PC-9 (cell line): ENCODE measurements around the gene GAL3ST2. TPM values are rescaled to one million over a fixed set of nuclear protein-coding genes. Genes with fewer than 3 reads are reported as not detected.

Experiments
- BruUV-seq: library from RNA; stranded (reverse); fragments of 400-500 nt; replicated peaks from 2 replicates; lab custom pipeline; 2021; lab: Mats Ljungman, UMichigan
- CTCF ChIA-PET: fragments of 300-600 bp; sonication (Branson Sonifier 250); formaldehyde crosslinking; loops from one replicate; lab custom pipeline; 2022; ENCODE audit warnings: antibody characterized with exemption; lab: Charles Lee
- POLR2A ChIA-PET: fragments of 300-600 bp; sonication (Branson Sonifier 250); formaldehyde crosslinking; loops from one replicate; lab custom pipeline; 2022; ENCODE audit warnings: antibody characterized with exemption; ENCODE audit not compliant: unreplicated experiment; lab: Charles Lee
- DNase-seq, 2 experiments: peaks; one replicate each; pipeline versions ENCODE4 v3.0.0 to v3.0.0-alpha.2; 2015 to 2022; ENCODE audit warnings: mixed read lengths in 1 of 2
- H2AFZ ChIP-seq: fragments of 200-600 bp; sonication (generic); 2 replicates; pipeline ENCODE4 v1.8.1; 2017; ENCODE audit warnings: antibody characterized with exemption
- H3F3A ChIP-seq: fragments of 200-600 bp; sonication (generic); 2 replicates; pipeline ENCODE4 v1.8.1; 2017; ENCODE audit warnings: antibody characterized with exemption, mild to moderate bottlenecking, low read depth; ENCODE audit not compliant: insufficient read depth
- H3K27ac ChIP-seq: fragments of 200-600 bp; sonication (generic); 2 replicates; pipeline ENCODE4 v1.6.1; 2016; ENCODE audit warnings: mixed run types
- H3K27me3 ChIP-seq: fragments of 200-600 bp; sonication (generic); 2 replicates; pipeline ENCODE4 v1.6.1; 2016; ENCODE audit warnings: low read depth, mixed run types; ENCODE audit not compliant: insufficient read depth
- H3K36me3 ChIP-seq: fragments of 200-600 bp; sonication (generic); 2 replicates; pipeline ENCODE4 v1.6.1; 2016; ENCODE audit warnings: low read depth, mixed run types
- H3K4me1 ChIP-seq: fragments of 200-600 bp; sonication (generic); replicated peaks from 2 replicates; pipeline ENCODE4 v1.6.1; 2016; ENCODE audit warnings: mixed run types; ENCODE audit not compliant: insufficient read depth
- H3K4me2 ChIP-seq: fragments of 200-600 bp; sonication (generic); 2 replicates; pipeline ENCODE4 v1.6.1; 2017; ENCODE audit warnings: mixed run types
- H3K4me3 ChIP-seq: fragments of 200-600 bp; sonication (generic); 2 replicates; pipeline ENCODE4 v1.6.1; 2016; ENCODE audit warnings: mixed run types
- H3K79me2 ChIP-seq: fragments of 200-600 bp; sonication (generic); 2 replicates; pipeline ENCODE4 v1.6.1; 2017; ENCODE audit warnings: low read depth, mixed run types
- H3K9me2 ChIP-seq: fragments of 200-600 bp; sonication (generic); 2 replicates; pipeline ENCODE4 v1.8.1; 2017; ENCODE audit warnings: mild to moderate bottlenecking; ENCODE audit not compliant: insufficient read depth
- H3K9me3 ChIP-seq: fragments of 200-600 bp; sonication (generic); 2 replicates; pipeline ENCODE4 v1.8.1; 2016; ENCODE audit warnings: low read depth; ENCODE audit not compliant: insufficient read depth
- H4K20me1 ChIP-seq: fragments of 200-600 bp; sonication (generic); 2 replicates; pipeline ENCODE4 v1.8.1; 2017; ENCODE audit not compliant: insufficient read depth
- EZH2 ChIP-seq: fragments of 200-600 bp; sonication (generic); IDR thresholded peaks from 2 replicates; pipeline ENCODE4 v1.8.0; 2017; ENCODE audit warnings: antibody characterized with exemption, low read depth
- intact Hi-C: fragments of 100-400 bp; cut with micrococcal nuclease; formaldehyde crosslinking; loops from one replicate; pipeline ENCODE4 v1.10.0; 2022; ENCODE audit not compliant: unreplicated experiment
- total RNA-seq: library from RNA; stranded (reverse); gene quantifications from 2 replicates; pipeline ENCODE4 v1.2.3, GENCODE V29; 2021
- TF ChIP-seq, protein P1 (sequence below): fragments of 200-600 bp; sonication (generic); conservative IDR thresholded peaks from 2 replicates; pipeline ENCODE4 v1.6.1; 2017; ENCODE audit warnings: mixed run types, antibody characterized with exemption, mild to moderate bottlenecking, moderate library complexity

GAL3ST2 gene
- total RNA-seq, 1 experiment from 2014 or later: 3.9 TPM

DNA sequence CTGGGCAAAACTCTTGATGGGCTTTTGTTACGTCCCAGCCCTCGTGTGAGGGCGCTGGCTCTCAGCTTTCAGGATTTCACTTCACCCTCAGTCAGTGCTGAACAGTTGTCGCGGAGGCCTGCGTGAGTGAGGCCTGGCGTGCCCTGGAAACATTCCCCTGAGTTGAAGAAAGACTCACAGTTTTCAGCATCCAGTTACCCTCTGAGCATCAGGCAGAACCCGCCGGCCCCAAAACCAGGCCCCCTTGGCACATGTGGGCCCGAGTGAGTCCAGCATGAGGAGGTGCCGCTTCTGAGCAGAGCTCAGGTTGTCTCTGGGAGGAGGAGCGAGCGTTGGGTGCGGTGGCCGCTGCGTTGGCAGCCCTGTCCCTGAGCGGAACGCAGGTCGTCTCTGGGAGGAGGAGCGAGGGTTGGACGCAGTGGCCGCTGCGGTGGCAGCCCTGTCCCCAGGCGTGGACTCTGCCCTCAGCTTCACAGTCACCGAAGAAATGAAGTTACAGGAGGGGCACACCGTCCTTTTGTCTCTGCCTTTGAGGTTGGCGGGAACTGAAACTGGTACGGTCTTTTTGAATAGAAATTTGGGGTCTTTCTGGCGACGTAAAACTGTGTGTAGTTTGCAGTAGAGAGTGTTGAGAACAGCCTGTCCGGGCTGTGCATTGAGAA, 32.2 kb downstream of the GAL3ST2 start, which contains the start of gene NEU4:
TSS of gene NEU4 (plus strand) at position 473 of the 662 bp plus-strand sequence. CDS start 5,292 bp downstream, outside the sequence.
- Histone ChIP-seq H3K36me3 (no peaks in the 10 kb centered on the region), H3K4me3 (no peak within 1 kb of the TSS), H3K79me2 (no peaks in the 10 kb centered on the region), H3F3A (no peaks in the 10 kb centered on the region; the same call in 1 of the 2 replicates), H3K27ac (no peak within 1 kb of the TSS), H2AFZ (no peak within 1 kb of the TSS), H3K4me2 (no peak within 1 kb of the TSS), H4K20me1 (no peaks in the 10 kb centered on the region), H3K4me1 (no peaks in the 10 kb centered on the region), H3K9me3 (no peaks in the 10 kb centered on the region), H3K27me3 (peaks cover 43% of the 10 kb centered on the region), H3K9me2 (no peaks in the 10 kb centered on the region)
- ChIA-PET POLR2A (interaction anchor here (0.8 kb wide), 1 partner anchor 35 kb away, joined by 5 read pairs; no protein-coding TSS in a partner anchor), CTCF (no interaction called here)
- no peak for DNase-seq
- no peak for TF ChIP-seq EZH2
- TF ChIP-seq, protein P1, sequence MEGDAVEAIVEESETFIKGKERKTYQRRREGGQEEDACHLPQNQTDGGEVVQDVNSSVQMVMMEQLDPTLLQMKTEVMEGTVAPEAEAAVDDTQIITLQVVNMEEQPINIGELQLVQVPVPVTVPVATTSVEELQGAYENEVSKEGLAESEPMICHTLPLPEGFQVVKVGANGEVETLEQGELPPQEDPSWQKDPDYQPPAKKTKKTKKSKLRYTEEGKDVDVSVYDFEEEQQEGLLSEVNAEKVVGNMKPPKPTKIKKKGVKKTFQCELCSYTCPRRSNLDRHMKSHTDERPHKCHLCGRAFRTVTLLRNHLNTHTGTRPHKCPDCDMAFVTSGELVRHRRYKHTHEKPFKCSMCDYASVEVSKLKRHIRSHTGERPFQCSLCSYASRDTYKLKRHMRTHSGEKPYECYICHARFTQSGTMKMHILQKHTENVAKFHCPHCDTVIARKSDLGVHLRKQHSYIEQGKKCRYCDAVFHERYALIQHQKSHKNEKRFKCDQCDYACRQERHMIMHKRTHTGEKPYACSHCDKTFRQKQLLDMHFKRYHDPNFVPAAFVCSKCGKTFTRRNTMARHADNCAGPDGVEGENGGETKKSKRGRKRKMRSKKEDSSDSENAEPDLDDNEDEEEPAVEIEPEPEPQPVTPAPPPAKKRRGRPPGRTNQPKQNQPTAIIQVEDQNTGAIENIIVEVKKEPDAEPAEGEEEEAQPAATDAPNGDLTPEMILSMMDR: no peak
- intact Hi-C loops: no loop called here
- BruUV-seq: no TSS peak

DNA sequence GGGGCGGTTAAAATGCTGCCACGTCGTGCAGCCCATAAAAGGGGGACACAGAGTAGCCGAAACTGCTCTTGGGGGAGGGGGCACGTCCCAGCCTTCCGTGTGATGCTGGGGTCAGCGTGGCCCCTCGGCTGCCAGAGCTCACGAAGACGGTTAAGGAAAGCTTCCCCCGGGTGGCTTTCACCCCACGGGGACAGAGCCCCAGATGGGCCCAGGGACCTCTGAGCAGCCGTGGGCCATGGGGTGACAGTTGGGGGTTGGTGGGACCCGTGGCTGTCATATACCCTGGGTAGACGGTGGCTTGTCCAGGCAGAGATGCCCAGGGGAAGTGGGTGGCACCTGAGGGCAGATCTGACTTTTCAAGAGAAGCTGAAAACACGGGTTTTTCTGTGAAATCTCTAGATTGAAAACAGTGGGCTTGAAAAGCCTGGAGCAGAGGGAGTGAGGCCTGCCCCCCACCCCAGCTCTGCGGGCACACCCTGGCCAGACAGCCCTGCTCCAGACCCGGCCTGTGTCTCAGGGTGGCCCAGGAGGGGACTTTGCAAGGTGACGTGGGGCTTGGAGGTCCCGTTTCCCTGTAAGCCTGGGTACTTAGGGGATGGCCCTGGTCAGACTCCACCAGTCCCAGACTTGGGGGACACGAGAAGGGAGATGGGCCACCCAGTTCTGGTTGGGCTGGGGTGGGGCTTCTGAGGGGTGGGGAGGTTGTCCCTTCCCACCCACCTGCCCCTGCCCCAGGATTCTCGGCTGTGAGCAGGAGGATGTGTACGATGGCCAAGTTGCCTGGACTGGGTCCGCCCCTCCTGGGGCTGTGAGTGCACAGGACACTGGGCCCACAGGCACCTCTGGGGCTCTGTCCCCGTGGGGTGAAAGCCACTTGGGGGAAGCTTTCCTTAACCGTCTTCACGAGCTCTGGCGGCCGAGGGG, 33.0 kb downstream of the GAL3ST2 start:
- no peaks in the 10 kb centered on the region for H4K20me1 ChIP-seq
- no peaks in the 10 kb centered on the region for H3K79me2 ChIP-seq
- H3K27me3 ChIP-seq: peaks cover 45% of the 10 kb centered on the region
- intact Hi-C loops: no loop called here
- ChIA-PET CTCF (no interaction called here), POLR2A (interaction anchor here (0.8 kb wide), 1 partner anchor 36 kb away, joined by 5 read pairs; no protein-coding TSS in a partner anchor)
- DNase-seq: no peak
- H3K9me3 ChIP-seq: no peaks in the 10 kb centered on the region
- no peaks in the 10 kb centered on the region for H3K36me3 ChIP-seq
- no peaks in the 10 kb centered on the region; the same call in 1 of the 2 replicates for H3F3A ChIP-seq
- TF ChIP-seq, protein P1: no peak
- TF ChIP-seq EZH2: no peak
- no peaks in the 10 kb centered on the region for H3K9me2 ChIP-seq
- no peak overlapping the region for H3K27ac ChIP-seq
- H3K4me3 ChIP-seq: no peak overlapping the region
- no peak overlapping the region for H3K4me2 ChIP-seq
- BruUV-seq: no TSS peak
- H3K4me1 ChIP-seq: no peaks in the 10 kb centered on the region
- H2AFZ ChIP-seq: no peak overlapping the region

DNA sequence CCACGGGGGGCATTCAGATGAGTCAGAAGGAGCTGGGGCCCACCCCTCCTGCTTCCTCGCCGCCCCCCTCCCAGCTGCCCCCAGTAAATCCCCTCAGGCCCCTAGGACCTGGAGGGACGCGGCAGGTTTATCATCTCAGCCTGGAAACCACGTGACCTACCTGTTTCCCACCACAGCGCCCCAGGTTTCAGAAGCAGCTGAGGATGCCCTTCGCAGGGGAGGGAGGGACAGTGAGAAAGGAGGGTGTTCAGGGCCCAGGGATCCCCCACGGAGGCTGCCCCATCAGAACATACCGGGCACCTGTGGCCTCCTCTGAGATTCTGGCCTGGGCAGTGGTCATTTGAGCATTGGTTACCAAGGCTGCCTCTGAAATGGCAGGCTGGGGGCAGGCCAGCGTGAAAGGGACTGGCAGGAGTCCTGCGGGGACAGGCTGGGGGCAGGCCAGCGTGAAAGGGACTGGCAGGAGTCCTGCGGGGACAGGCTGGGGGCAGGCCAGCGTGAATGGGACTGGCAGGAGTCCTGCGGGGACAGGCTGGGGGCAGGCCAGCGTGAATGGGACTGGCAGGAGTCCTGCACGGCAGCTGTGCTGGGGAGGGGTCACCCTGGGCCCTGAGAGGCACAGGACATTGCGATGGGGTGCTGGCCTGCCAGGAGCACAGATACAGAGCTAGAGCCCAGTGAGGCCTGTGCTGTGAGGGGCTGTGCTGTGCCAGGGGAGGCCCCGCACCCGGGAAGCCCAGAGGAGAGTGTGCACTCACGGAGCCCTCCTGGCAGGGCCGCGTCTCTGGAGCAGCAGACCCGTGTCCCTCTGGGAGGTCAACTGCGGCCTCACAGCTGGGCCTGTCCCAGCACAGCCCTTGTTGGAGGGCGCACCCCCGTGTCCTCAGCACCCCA, 33.9 kb downstream of the GAL3ST2 start:
- POLR2A ChIA-PET: no interaction called here
- no peak for DNase-seq
- H3K9me2 ChIP-seq: no peaks in the 10 kb centered on the region
- no peak overlapping the region for H2AFZ ChIP-seq
- no peak overlapping the region for H3K27ac ChIP-seq
- peaks cover 54% of the 10 kb centered on the region for H3K27me3 ChIP-seq
- H4K20me1 ChIP-seq: no peaks in the 10 kb centered on the region
- CTCF ChIA-PET: no interaction called here
- intact Hi-C loops: no loop called here
- no peaks in the 10 kb centered on the region for H3K9me3 ChIP-seq
- no peaks in the 10 kb centered on the region; the same call in 1 of the 2 replicates for H3F3A ChIP-seq
- no peak for TF ChIP-seq EZH2
- TF ChIP-seq, protein P1: no peak
- BruUV-seq: no TSS peak
- H3K36me3 ChIP-seq: no peaks in the 10 kb centered on the region
- H3K4me1 ChIP-seq: no peaks in the 10 kb centered on the region
- no peaks in the 10 kb centered on the region for H3K79me2 ChIP-seq
- H3K4me3 ChIP-seq: no peak overlapping the region
- H3K4me2 ChIP-seq: no peak overlapping the region
